Neural cell (in vitro differentiated cells): ENCODE data around the gene ERC2.

Experiments used
- EP300 ChIP-seq: fragments of 450-650 bp; conservative IDR thresholded peaks from 2 replicates; pipeline ENCODE4 v1.6.1; 2014; ENCODE audit warnings: antibody characterized with exemption, mild to moderate bottlenecking, moderate library complexity; ENCODE audit not compliant: poor library complexity, severe bottlenecking
- EZH2 ChIP-seq: fragments of 200-600, 300-800 bp; shearing (Covaris generic), sonication (generic); IDR thresholded peaks from 2 replicates; pipeline ENCODE4 v1.6.1; 2014; ENCODE audit warnings: antibody characterized with exemption, low read length, borderline replicate concordance, mild to moderate bottlenecking; ENCODE audit not compliant: insufficient read depth, poor library complexity, severe bottlenecking
- POLR2AphosphoS5 ChIP-seq: IDR thresholded peaks from 2 replicates; pipeline ENCODE4 v1.6.1; 2012
- RAD21 ChIP-seq: fragments of 450-650 bp; conservative IDR thresholded peaks from 2 replicates; pipeline ENCODE4 v1.6.1; 2014; ENCODE audit warnings: antibody characterized with exemption, mild to moderate bottlenecking, moderate library complexity
- TAF1 ChIP-seq: IDR thresholded peaks from 2 replicates; pipeline ENCODE4 v1.6.1; 2012; ENCODE audit warnings: low read depth
- TF ChIP-seq, protein P1 (sequence below): fragments of 450-650 bp; IDR thresholded peaks from 2 replicates; pipeline ENCODE4 v1.5.1; 2014; ENCODE audit warnings: antibody characterized with exemption, mild to moderate bottlenecking, moderate library complexity; ENCODE audit not compliant: poor library complexity, severe bottlenecking

DNA sequence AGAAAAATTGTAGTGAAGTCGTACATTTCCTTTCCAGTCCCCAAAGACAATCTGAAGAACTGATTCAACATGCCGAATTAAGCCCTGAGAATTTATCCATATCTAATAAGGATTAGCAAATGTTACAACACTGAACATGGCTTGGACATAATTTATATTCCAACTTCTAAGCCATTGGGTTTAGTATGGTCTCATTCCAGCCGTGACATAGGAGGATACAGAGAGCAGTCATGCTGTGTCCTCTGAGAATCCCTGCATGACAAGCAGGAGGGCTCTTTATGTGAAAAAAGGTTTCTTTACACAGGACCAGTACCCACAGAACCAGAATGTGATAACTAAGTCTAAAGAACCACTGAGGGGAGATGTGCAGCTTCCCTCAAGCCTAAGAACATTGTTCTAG, 749.3 kb downstream of the ERC2 start:
- TF ChIP-seq, protein P1, sequence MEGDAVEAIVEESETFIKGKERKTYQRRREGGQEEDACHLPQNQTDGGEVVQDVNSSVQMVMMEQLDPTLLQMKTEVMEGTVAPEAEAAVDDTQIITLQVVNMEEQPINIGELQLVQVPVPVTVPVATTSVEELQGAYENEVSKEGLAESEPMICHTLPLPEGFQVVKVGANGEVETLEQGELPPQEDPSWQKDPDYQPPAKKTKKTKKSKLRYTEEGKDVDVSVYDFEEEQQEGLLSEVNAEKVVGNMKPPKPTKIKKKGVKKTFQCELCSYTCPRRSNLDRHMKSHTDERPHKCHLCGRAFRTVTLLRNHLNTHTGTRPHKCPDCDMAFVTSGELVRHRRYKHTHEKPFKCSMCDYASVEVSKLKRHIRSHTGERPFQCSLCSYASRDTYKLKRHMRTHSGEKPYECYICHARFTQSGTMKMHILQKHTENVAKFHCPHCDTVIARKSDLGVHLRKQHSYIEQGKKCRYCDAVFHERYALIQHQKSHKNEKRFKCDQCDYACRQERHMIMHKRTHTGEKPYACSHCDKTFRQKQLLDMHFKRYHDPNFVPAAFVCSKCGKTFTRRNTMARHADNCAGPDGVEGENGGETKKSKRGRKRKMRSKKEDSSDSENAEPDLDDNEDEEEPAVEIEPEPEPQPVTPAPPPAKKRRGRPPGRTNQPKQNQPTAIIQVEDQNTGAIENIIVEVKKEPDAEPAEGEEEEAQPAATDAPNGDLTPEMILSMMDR, result no peak
- TF ChIP-seq RAD21 (no peak), EP300 (no peak), POLR2AphosphoS5 (no peak), TAF1 (no peak), EZH2 (no peak)
